NCI-H1417 (cell line): ENCODE measurements around the gene BEND6.
A peak's percentile ranks its signal among the peaks of the same experiment; 100 is the strongest.
"Not testable (repeated sequence)": the region's sequence is repeated elsewhere in the genome, so short reads cannot be mapped to it uniquely, and the experiment has no call there.

ENCODE experiments used
- DNase-seq, 3 experiments: peaks; one replicate each; lab custom pipeline; 2025; lab: John Stamatoyannopoulos, UW

BEND6 gene

GRCh38 chr6:56984361-56984760 is 29.5 kb downstream of the BEND6 start:
- peak in 1 of 3 experiments; percentile 30 for DNase-seq

GRCh38 chr6:56984884-56985283 is 30.0 kb downstream of the BEND6 start:
- no peak for DNase-seq

GRCh38 chr6:56986611-56987010 is 31.7 kb downstream of the BEND6 start:
- DNase-seq = no peak

GRCh38 chr6:56988145-56988544 is 33.2 kb downstream of the BEND6 start:
- no peak for DNase-seq

- DNase-seq = no peak
Observed at GRCh38 chr6:56992036-56992435, 37.1 kb downstream of the BEND6 start.

- DNase-seq = no peak
Observed at GRCh38 chr6:56992703-56993102, 37.8 kb downstream of the BEND6 start.

GRCh38 chr6:56995347-56995902 is 40.5 kb downstream of the BEND6 start:
- no peak for DNase-seq

- no peak for DNase-seq
Observed at GRCh38 chr6:56996401-56996800, 41.5 kb downstream of the BEND6 start.

- DNase-seq = no peak
Observed at GRCh38 chr6:56999049-56999448, 44.1 kb downstream of the BEND6 start.

- DNase-seq = not testable (repeated sequence)
Observed at GRCh38 chr6:56999748-57000147, 44.8 kb downstream of the BEND6 start.

GRCh38 chr6:57002197-57002596 is 47.3 kb downstream of the BEND6 start:
- DNase-seq = no peak

- no peak for DNase-seq
Observed at GRCh38 chr6:57004292-57004691, 49.4 kb downstream of the BEND6 start.

GRCh38 chr6:57006101-57006500 is 51.2 kb downstream of the BEND6 start:
- no peak for DNase-seq

- DNase-seq = not testable (repeated sequence)
Observed at GRCh38 chr6:57008069-57008468, 53.2 kb downstream of the BEND6 start.

- DNase-seq = no peak
Observed at GRCh38 chr6:57013521-57013926, 58.6 kb downstream of the BEND6 start.

GRCh38 chr6:57017069-57017468 is 62.2 kb downstream of the BEND6 start:
- no peak for DNase-seq

GRCh38 chr6:57017841-57018240 is 62.9 kb downstream of the BEND6 start:
- no peak for DNase-seq

- no peak for DNase-seq
Observed at GRCh38 chr6:57019434-57019833, 64.5 kb downstream of the BEND6 start.

- peak in 2 of 3 experiments; percentile 39 to 57 for DNase-seq
Observed at GRCh38 chr6:57021086-57021720, 66.3 kb downstream of the BEND6 start.

GRCh38 chr6:57024321-57024720 is 69.4 kb downstream of the BEND6 start:
- DNase-seq = no peak

- no peak for DNase-seq
Observed at GRCh38 chr6:57024775-57025174, 69.9 kb downstream of the BEND6 start.

GRCh38 chr6:57026001-57026400 is 71.1 kb downstream of the BEND6 start:
- no peak for DNase-seq

- no peak for DNase-seq
Observed at GRCh38 chr6:57027301-57027700, 72.4 kb downstream of the BEND6 start.

- no peak for DNase-seq
Observed at GRCh38 chr6:57029213-57029612, 74.3 kb downstream of the BEND6 start.
